Measurements from ENCODE around the gene TRPV5. TPM values are rescaled to one million over a fixed set of nuclear protein-coding genes. Genes with fewer than 3 reads are reported as not detected.

TRPV5 gene
- total and polyA plus RNA-seq, 2 of the 4 experiments (the other 2 are of a cell fraction) = not detected

- TF ChIP-seq NFE2L2 (IDR thresholded peaks at IDR 0.05; ENCODE audit: low read depth, low read length) = no peak
These were observed 57.1 kb downstream of the TRPV5 start (continued) for GRCh38 chr7:142876236-142876960.

- no peak overlapping the region for H3K27ac ChIP-seq (ENCODE audit: insufficient read depth, low read length)
- H3K36me3 ChIP-seq (ENCODE audit: control insufficient read depth, insufficient read depth, low read length) = no peaks in the 10 kb centered on the region
- H3K23ac ChIP-seq (ENCODE audit: low read depth, low read length) = no peak overlapping the region
- H4K91ac ChIP-seq (ENCODE audit: insufficient read depth, low read depth, low read length) = no peak overlapping the region
- dilution Hi-C loops (cut with HindIII; ENCODE audit: low sequenced_read_pairs, unreplicated experiment) (no loop called here), intact Hi-C loops (cut with micrococcal nuclease) (no loop called here), in situ Hi-C loops (cut with MboI; ENCODE audit: low sequenced_read_pairs) (no loop called here)
- no peak overlapping the region for H3K4me2 ChIP-seq (ENCODE audit: low read depth, low read length)
- H2AK5ac ChIP-seq (ENCODE audit: low read depth, low read length) = no peak overlapping the region
- ATAC-seq (ENCODE audit: low read depth) (no peak), DNase-seq (no peak)
- no peak overlapping the region for H2AK9ac ChIP-seq (replicated peaks; ENCODE audit: low read depth, low read length, poor library complexity)
- no peak overlapping the region for H3K14ac ChIP-seq (replicated peaks; ENCODE audit: low read depth, low read length)
- H3K56ac ChIP-seq (ENCODE audit: extremely low read depth, insufficient read depth, low read length) = no peak overlapping the region
- ChIA-PET POLR2A (ENCODE audit: unreplicated experiment) (no interaction called here), CTCF (no interaction called here)
- H3K27me3 ChIP-seq (ENCODE audit: control insufficient read depth, insufficient read depth, low read length) = no peaks in the 10 kb centered on the region
- no peak overlapping the region for H2BK120ac ChIP-seq (ENCODE audit: low read depth, low read length)
- H4K20me1 ChIP-seq (ENCODE audit: insufficient read depth, low read length) = no peaks in the 10 kb centered on the region
- H3K4me3 ChIP-seq (ENCODE audit: insufficient read depth, low read depth, low read length) = no peak overlapping the region
- WGBS, 2 experiments (ENCODE audit: extremely low coverage in 2 of 2, insufficient read length in 1 of 2) = 70% methylated on average over 8 of the region's 14 CpGs; no CpG with 5 or more reads in 1 of the 2 experiments
- H4K5ac ChIP-seq (ENCODE audit: low read depth, low read length) = no peak overlapping the region
- no peak overlapping the region for H3K4ac ChIP-seq (ENCODE audit: low read depth, low read length)
- no peak overlapping the region for H3K9ac ChIP-seq (ENCODE audit: low read depth, low read length)
- H3K79me1 ChIP-seq (ENCODE audit: low read depth in 1 of 2, low read length in 2 of 2) = no peaks in the 10 kb centered on the region
- H2BK15ac ChIP-seq (ENCODE audit: low read depth, low read length) = no peak overlapping the region
- H2BK20ac ChIP-seq (ENCODE audit: low read depth, low read length) = no peak overlapping the region
- no peaks in the 10 kb centered on the region for H3K4me1 ChIP-seq (ENCODE audit: control insufficient read depth, insufficient read depth, low read length)
- no peak overlapping the region for H3K18ac ChIP-seq (ENCODE audit: low read depth, low read length)
- no TSS peak for BruUV-seq (replicated peaks)
- no peak overlapping the region for H4K8ac ChIP-seq (ENCODE audit: low read depth in 2 of 2, low read length in 2 of 2)
- no peaks in the 10 kb centered on the region; the same call in 1 of the 2 replicates for H3K9me3 ChIP-seq (ENCODE audit: control insufficient read depth, insufficient read depth, low read length)
- H3K9me1 ChIP-seq (ENCODE audit: insufficient read depth, low read length) = no peaks in the 10 kb centered on the region
- no peak overlapping the region for H2BK5ac ChIP-seq (ENCODE audit: low read depth, low read length, poor library complexity, severe bottlenecking)
- no peak overlapping the region for H2AFZ ChIP-seq (replicated peaks; ENCODE audit: low read length, poor library complexity)
- no peak for TF ChIP-seq USF2 (IDR thresholded peaks at IDR 0.05; ENCODE audit: low read depth, low read length)
- TF ChIP-seq CHD1 (IDR thresholded peaks at IDR 0.05; ENCODE audit: low read depth, low read length) = no peak
- TF ChIP-seq MAFK (IDR thresholded peaks at IDR 0.05; ENCODE audit: low read depth, low read length) = no peak
- no peak for TF ChIP-seq SMC3 (IDR thresholded peaks at IDR 0.05; ENCODE audit: low read depth, low read length)
- TF ChIP-seq ELK1 (IDR thresholded peaks at IDR 0.05; ENCODE audit: borderline replicate concordance, low read depth, low read length) = no peak
- TF ChIP-seq MXI1 (IDR thresholded peaks at IDR 0.05; ENCODE audit: borderline replicate concordance, low read depth, low read length) = no peak
- no peak for TF ChIP-seq BHLHE40 (IDR thresholded peaks at IDR 0.05; ENCODE audit: low read depth, low read length)
- TF ChIP-seq RFX5 (IDR thresholded peaks at IDR 0.05; ENCODE audit: low read depth, low read length) = no peak
- TF ChIP-seq RAD21 (IDR thresholded peaks at IDR 0.05; ENCODE audit: low read length) = no peak
- no peak for TF ChIP-seq CTCF (conservative IDR thresholded peaks at IDR 0.05; ENCODE audit: low read depth, low read length)
- TF ChIP-seq MAZ (IDR thresholded peaks at IDR 0.05; ENCODE audit: borderline replicate concordance, low read depth, low read length) = no peak
- TF ChIP-seq NFE2L2 (IDR thresholded peaks at IDR 0.05; ENCODE audit: low read depth, low read length) = no peak
- no peak for TF ChIP-seq POLR2A (IDR thresholded peaks at IDR 0.05; ENCODE audit: low read depth, low read length)
- TF ChIP-seq FOS (IDR thresholded peaks at IDR 0.05; ENCODE audit: low read depth, low read length) = no peak
These were observed 58.1 kb downstream of the TRPV5 start for GRCh38 chr7:142875456-142875855.
